K562 (cell line): ENCODE results near the gene ADAT3. TPM values are rescaled to one million over a fixed set of nuclear protein-coding genes. Genes with fewer than 3 reads are reported as not detected.
A peak's percentile ranks its signal among the peaks of the same experiment; 100 is the strongest.

Source experiments
- CHCHD3 ChIP-seq: fragments of 250-450 bp; sonication (Bioruptor Pico); IDR thresholded peaks from 2 replicates; pipeline ENCODE4 v2.1.2; 2022; ENCODE audit warnings: mild to moderate bottlenecking
- E2F8 ChIP-seq: fragments of 450-650 bp; IDR thresholded peaks from 2 replicates; pipeline ENCODE4 v1.7.1; 2018; ENCODE audit warnings: mild to moderate bottlenecking, low read depth; ENCODE audit not compliant: partially characterized antibody
- ETV1 ChIP-seq: fragments of 450-650 bp; conservative IDR thresholded peaks from 2 replicates; pipeline ENCODE4 v1.6.1; 2016; ENCODE audit warnings: missing genetic modification characterization, control low read depth, low read depth, missing compliant biosample characterization
- GABPB1 ChIP-seq: sonication (generic); formaldehyde crosslinking; IDR thresholded peaks from 2 replicates; pipeline ENCODE4 v1.8.0; 2022; ENCODE audit warnings: mild to moderate bottlenecking, missing genetic modification reagents
- GATA2 ChIP-seq: sonication (generic); formaldehyde crosslinking; IDR thresholded peaks from 2 replicates; pipeline ENCODE4 v1.4.0; 2020; ENCODE audit warnings: mild to moderate bottlenecking, missing genetic modification reagents
- HMG20B ChIP-seq: fragments of 250-450 bp; sonication (Bioruptor Pico); IDR thresholded peaks from 2 replicates; pipeline ENCODE4 v1.5.0; 2021; ENCODE audit warnings: mild to moderate bottlenecking
- HOXB6 ChIP-seq: fragments of 250-450 bp; sonication (Bioruptor Pico); IDR thresholded peaks from 2 replicates; pipeline ENCODE4 v1.5.1; 2022; ENCODE audit warnings: mild to moderate bottlenecking, borderline replicate concordance
- KAT7 ChIP-seq: sonication (generic); formaldehyde crosslinking; IDR thresholded peaks from 2 replicates; pipeline ENCODE4 v1.8.0; 2022; ENCODE audit warnings: missing genetic modification reagents, mild to moderate bottlenecking, borderline replicate concordance
- MAX ChIP-seq: sonication (generic); formaldehyde crosslinking; IDR thresholded peaks from 2 replicates; pipeline ENCODE4 v1.9.0; 2022; ENCODE audit warnings: mild to moderate bottlenecking, missing genetic modification reagents
- MCM7 ChIP-seq, 2 experiments: fragments of 450-650 bp; IDR thresholded peaks; 2 replicates each; pipeline ENCODE4 v1.6.1; 2016 to 2018
- MNT ChIP-seq, 2 experiments: fragments of 450-650 bp; conservative IDR thresholded peaks; 2 replicates each; pipeline ENCODE4 v1.6.1; 2017; ENCODE audit warnings: mild to moderate bottlenecking in 2 of 2, moderate library complexity in 2 of 2
- NFIC ChIP-seq: fragments of 450-650 bp; IDR thresholded peaks from 2 replicates; pipeline ENCODE4 v1.6.1; 2017; ENCODE audit warnings: mild to moderate bottlenecking, inconsistent platforms
- RAD51 ChIP-seq: fragments of 450-650 bp; IDR thresholded peaks from 2 replicates; pipeline ENCODE4 v1.7.1; 2016; ENCODE audit warnings: low read depth, mild to moderate bottlenecking, borderline replicate concordance
- THAP12 ChIP-seq: fragments of 250-450 bp; sonication (Bioruptor Pico); IDR thresholded peaks from 2 replicates; pipeline ENCODE4 v1.9.0; 2021; ENCODE audit warnings: mild to moderate bottlenecking, inconsistent platforms
- TOE1 ChIP-seq, 2 experiments: fragments of 450-650 bp in 1 of 2; sonication (generic) in 1 of 2; formaldehyde crosslinking in 1 of 2; IDR thresholded peaks; 2 replicates each; pipeline versions ENCODE4 v1.7.1 to v1.8.0; 2016 to 2022; ENCODE audit warnings: borderline replicate concordance in 2 of 2, mild to moderate bottlenecking in 2 of 2, antibody characterized with exemption in 1 of 2, inconsistent platforms in 1 of 2, low read depth in 1 of 2, missing genetic modification reagents in 1 of 2, moderate library complexity in 1 of 2
- ZBED1 ChIP-seq: IDR thresholded peaks from 2 replicates; pipeline ENCODE4 v1.6.1; 2014
- ZFX ChIP-seq: sonication (generic); formaldehyde crosslinking; IDR thresholded peaks from 2 replicates; pipeline ENCODE4 v1.8.0; 2022; ENCODE audit warnings: mild to moderate bottlenecking, missing genetic modification reagents, moderate library complexity
- ZNF121 ChIP-seq: sonication (generic); formaldehyde crosslinking; conservative IDR thresholded peaks from 2 replicates; pipeline ENCODE4 v1.8.0; 2022; ENCODE audit warnings: missing genetic modification reagents
- ZNF311 ChIP-seq: fragments of 250-450 bp; sonication (Bioruptor Pico); IDR thresholded peaks from 2 replicates; pipeline ENCODE4 v1.4.0; 2020; ENCODE audit warnings: mild to moderate bottlenecking, moderate library complexity
- ZNF57 ChIP-seq: fragments of 450-650 bp; formaldehyde crosslinking; IDR thresholded peaks from 2 replicates; pipeline ENCODE4 v1.4.0; 2020; ENCODE audit warnings: mild to moderate bottlenecking, moderate library complexity
- ZNF778 ChIP-seq: fragments of 450-650 bp; formaldehyde crosslinking; IDR thresholded peaks from 2 replicates; pipeline ENCODE4 v1.4.0; 2020; ENCODE audit warnings: mild to moderate bottlenecking, moderate library complexity
- ZNF780A ChIP-seq: fragments of 250-450 bp; sonication (Bioruptor Pico); IDR thresholded peaks from 2 replicates; pipeline ENCODE4 v1.5.0; 2021; ENCODE audit warnings: mild to moderate bottlenecking
- polyA plus RNA-seq, 8 experiments: library from polyadenylated mRNA; depleted of rRNA in 4 of 8; stranded (reverse) in 5 of 8; unstranded in 3 of 8; fragments of >200 nt; fragmentation: Nextera tagmentation in 2 of 8; fragmentation: Illumina TruSeq in 1 of 8; extraction: Ambion mirVana in 2 of 8; extraction: Trizol in 1 of 8; gene quantifications; 2 replicates each; pipeline versions ENCODE4 v1.2.1 to v1.2.3, GENCODE V29; 2011 to 2014; ENCODE audit warnings: inconsistent platforms in 1 of 8, missing spikeins in 1 of 8
- total RNA-seq, 7 experiments: library from RNA; depleted of rRNA in 6 of 7; stranded (reverse); fragments of >200 nt in 6 of 7; fragmentation: Illumina TruSeq in 2 of 7; extraction: Trizol in 2 of 7; gene quantifications; 2 replicates each; pipeline versions ENCODE4 v1.2.1 to v1.2.3, GENCODE V29; 2011 to 2021; ENCODE audit warnings: low replicate concordance in 1 of 7

The ADAT3 gene
- total and polyA plus RNA-seq, 9 of the 15 experiments (the other 6 are each of a cell fraction or from before 2014, with no cell fraction given): 0.67 to 15.6 (median 7.8) TPM; not detected in 4

GRCh38 chr19:1905110-1905862, at the start of gene ADAT3, which contains the start of gene SCAMP4 (continued):
- TF ChIP-seq THAP12 (no peak; the same call in 1 of the 2 replicates), CHCHD3 (CRISPR knock-in tag) (no peak), HMG20B (CRISPR knock-in tag) (no peak), GABPB1 (peak; percentile 96), E2F8 (peak; percentile 60), ZNF780A (CRISPR knock-in tag) (no peak), RAD51 (peak; percentile 94), TOE1 (IDR thresholded peaks at IDR 0.05; ENCODE audit: borderline replicate concordance) (peak; percentile 86; the same call in 1 of the 2 replicates), TOE1 (CRISPR knock-in tag; IDR thresholded peaks at IDR 0.05; ENCODE audit: borderline replicate concordance, low read depth) (no peak), ZFX (CRISPR knock-in tag) (peak; percentile 71), ZNF57 (CRISPR knock-in tag) (no peak), ZNF121 (CRISPR knock-in tag) (no peak), ETV1 (tag) (peak; percentile 99), MCM7 (IDR thresholded peaks at IDR 0.05) (no peak), MNT (conservative IDR thresholded peaks at IDR 0.05) (peak; percentile 43 to 81; a peak in 3 of 4 replicates), GATA2 (CRISPR knock-in tag) (no peak), NFIC (no peak), KAT7 (peak; percentile 84; the same call in 1 of the 2 replicates), MAX (peak; percentile 79), HOXB6 (CRISPR knock-in tag) (no peak), ZNF311 (peak; percentile 60; the same call in 1 of the 2 replicates), ZBED1 (no peak), ZNF778 (CRISPR knock-in tag) (no peak)
